ENCODE measurements around the gene BPIFB3. TPM values are rescaled to one million over a fixed set of nuclear protein-coding genes. Genes with fewer than 3 reads are reported as not detected.

The BPIFB3 gene
- total RNA-seq, 4 donors from 2014 or later: not detected

DNA sequence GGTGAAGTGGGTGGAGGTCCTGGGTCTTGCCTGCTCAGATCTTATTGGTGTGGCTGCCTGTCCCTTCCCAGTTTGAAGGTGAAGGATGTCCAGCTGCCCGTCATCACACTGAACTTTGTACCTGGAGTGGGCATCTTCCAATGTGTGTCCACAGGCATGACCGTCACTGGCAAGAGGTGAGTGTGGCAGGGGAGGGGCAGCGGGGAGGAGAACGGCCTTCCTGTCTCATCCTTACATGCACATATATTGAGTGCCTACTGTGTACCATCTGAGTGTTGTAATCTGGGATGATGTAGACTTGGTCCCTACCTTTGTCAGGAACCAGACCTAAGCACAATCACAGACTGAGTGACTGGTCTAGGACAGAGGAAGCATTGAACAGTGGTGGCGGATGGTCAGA is 19.6 kb upstream of the BPIFB3 start:
- intact Hi-C loops (cut with DNase I; ENCODE audit: low total_unique reads): no loop called here
- no peaks in the 10 kb centered on the region for H3K9me3 ChIP-seq
- H3K27ac ChIP-seq: no peak overlapping the region
- H3K36me3 ChIP-seq: no peaks in the 10 kb centered on the region
- no peaks in the 10 kb centered on the region for H3K4me1 ChIP-seq
- DNase-seq: no peak
- no peaks in the 10 kb centered on the region for H3K27me3 ChIP-seq
- no peak for TF ChIP-seq POLR2A (IDR thresholded peaks at IDR 0.05)
- TF ChIP-seq, protein P1, sequence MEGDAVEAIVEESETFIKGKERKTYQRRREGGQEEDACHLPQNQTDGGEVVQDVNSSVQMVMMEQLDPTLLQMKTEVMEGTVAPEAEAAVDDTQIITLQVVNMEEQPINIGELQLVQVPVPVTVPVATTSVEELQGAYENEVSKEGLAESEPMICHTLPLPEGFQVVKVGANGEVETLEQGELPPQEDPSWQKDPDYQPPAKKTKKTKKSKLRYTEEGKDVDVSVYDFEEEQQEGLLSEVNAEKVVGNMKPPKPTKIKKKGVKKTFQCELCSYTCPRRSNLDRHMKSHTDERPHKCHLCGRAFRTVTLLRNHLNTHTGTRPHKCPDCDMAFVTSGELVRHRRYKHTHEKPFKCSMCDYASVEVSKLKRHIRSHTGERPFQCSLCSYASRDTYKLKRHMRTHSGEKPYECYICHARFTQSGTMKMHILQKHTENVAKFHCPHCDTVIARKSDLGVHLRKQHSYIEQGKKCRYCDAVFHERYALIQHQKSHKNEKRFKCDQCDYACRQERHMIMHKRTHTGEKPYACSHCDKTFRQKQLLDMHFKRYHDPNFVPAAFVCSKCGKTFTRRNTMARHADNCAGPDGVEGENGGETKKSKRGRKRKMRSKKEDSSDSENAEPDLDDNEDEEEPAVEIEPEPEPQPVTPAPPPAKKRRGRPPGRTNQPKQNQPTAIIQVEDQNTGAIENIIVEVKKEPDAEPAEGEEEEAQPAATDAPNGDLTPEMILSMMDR (IDR thresholded peaks at IDR 0.05): no peak
- no peak overlapping the region for H3K4me3 ChIP-seq

GRCh38 chr20:33034901-33035492 is 18.7 kb upstream of the BPIFB3 start:
- no peak overlapping the region for H3K4me3 ChIP-seq
- no peaks in the 10 kb centered on the region for H3K4me1 ChIP-seq
- H3K9me3 ChIP-seq: no peaks in the 10 kb centered on the region
- intact Hi-C loops (cut with DNase I; ENCODE audit: low total_unique reads): no loop called here
- no peak overlapping the region for H3K27ac ChIP-seq
- TF ChIP-seq, protein P1 (IDR thresholded peaks at IDR 0.05): no peak
- TF ChIP-seq POLR2A (IDR thresholded peaks at IDR 0.05): no peak
- H3K27me3 ChIP-seq: no peaks in the 10 kb centered on the region
- H3K36me3 ChIP-seq: no peaks in the 10 kb centered on the region
- DNase-seq: no peak

DNA sequence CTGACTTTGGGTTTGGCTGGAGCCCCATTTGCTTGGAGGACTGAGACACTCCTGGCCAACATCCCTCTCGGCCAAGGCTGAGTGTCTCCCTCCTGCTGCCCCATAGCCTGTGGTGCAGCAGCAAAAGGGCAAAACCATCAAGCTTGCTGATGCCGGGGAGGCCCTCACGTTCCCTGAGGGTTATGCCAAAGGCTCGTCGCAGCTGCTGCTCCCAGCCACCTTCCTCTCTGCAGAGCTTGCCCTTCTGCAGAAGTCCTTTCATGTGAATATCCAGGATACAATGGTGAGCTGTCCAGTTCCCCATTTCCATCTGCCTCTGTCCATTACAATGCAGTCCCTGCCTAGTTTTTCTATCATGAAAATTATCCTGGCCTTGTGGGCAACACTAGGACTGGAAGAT is 16.2 kb upstream of the BPIFB3 start:
- Histone ChIP-seq H3K4me3 (no peak overlapping the region), H3K27me3 (no peaks in the 10 kb centered on the region), H3K27ac (no peak overlapping the region), H3K4me1 (no peaks in the 10 kb centered on the region), H3K36me3 (no peaks in the 10 kb centered on the region), H3K9me3 (no peaks in the 10 kb centered on the region)
- intact Hi-C loops (cut with DNase I; ENCODE audit: low total_unique reads): no loop called here
- TF ChIP-seq, protein P1 (IDR thresholded peaks at IDR 0.05): no peak
- no peak for TF ChIP-seq POLR2A (IDR thresholded peaks at IDR 0.05)
- no peak for DNase-seq

DNA sequence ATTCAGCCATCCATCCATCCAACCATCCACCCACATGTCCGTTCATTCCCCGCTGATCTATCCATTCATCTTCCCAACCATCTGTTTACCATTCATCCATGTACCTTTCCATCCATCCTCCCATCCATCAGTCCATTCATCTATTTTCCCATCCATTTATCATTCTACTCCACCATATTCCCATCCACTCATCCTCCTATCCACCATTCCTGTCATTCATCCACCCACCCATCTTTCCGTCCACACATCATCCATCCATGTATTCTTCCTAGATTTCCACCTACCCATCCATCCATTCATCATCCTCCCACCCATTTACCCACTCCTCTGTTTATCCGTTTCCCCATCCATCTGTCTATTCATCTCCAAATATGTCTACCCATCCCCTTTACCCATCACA is 15.5 kb upstream of the BPIFB3 start:
- DNase-seq: no peak
- H3K4me1 ChIP-seq: no peaks in the 10 kb centered on the region
- no peaks in the 10 kb centered on the region for H3K36me3 ChIP-seq
- H3K27ac ChIP-seq: no peak overlapping the region
- no peak overlapping the region for H3K4me3 ChIP-seq
- TF ChIP-seq, protein P1 (IDR thresholded peaks at IDR 0.05): no peak
- TF ChIP-seq POLR2A (IDR thresholded peaks at IDR 0.05): no peak
- no peaks in the 10 kb centered on the region for H3K9me3 ChIP-seq
- intact Hi-C loops (cut with DNase I; ENCODE audit: low total_unique reads): no loop called here
- no peaks in the 10 kb centered on the region for H3K27me3 ChIP-seq

GRCh38 chr20:33042430-33042829 is 11.3 kb upstream of the BPIFB3 start:
- no peak for DNase-seq
- H3K36me3 ChIP-seq: no peaks in the 10 kb centered on the region
- H3K9me3 ChIP-seq: peaks cover 0 to 3% of the 10 kb centered on the region in 2 donors
- H3K4me1 ChIP-seq: no peaks in the 10 kb centered on the region
- no peaks in the 10 kb centered on the region for H3K27me3 ChIP-seq
- TF ChIP-seq, protein P1 (IDR thresholded peaks at IDR 0.05): no peak
- TF ChIP-seq POLR2A (IDR thresholded peaks at IDR 0.05): no peak
- intact Hi-C loops (cut with DNase I; ENCODE audit: low total_unique reads): no loop called here
- no peak overlapping the region for H3K4me3 ChIP-seq
- no peak overlapping the region for H3K27ac ChIP-seq

Measured in uterus (tissue), 4 donors.